Measurements from ENCODE around the gene ZBTB7C.

ZBTB7C gene

GRCh38 chr18:48360376-48361021 lies 48.7 kb downstream of the ZBTB7C start:
- H3K4me1 ChIP-seq (ENCODE audit: insufficient read depth, low read length): no peaks in the 10 kb centered on the region
- H3K9me3 ChIP-seq (ENCODE audit: low read length): no peaks in the 10 kb centered on the region
- H3K27ac ChIP-seq (ENCODE audit: low read depth, low read length): no peak overlapping the region
- no peaks in the 10 kb centered on the region for H3K27me3 ChIP-seq (ENCODE audit: control insufficient read depth in 1 of 2, insufficient read depth in 2 of 2, low read length in 2 of 2)
- no peak overlapping the region for H3K9ac ChIP-seq (ENCODE audit: low read length)
- no peak overlapping the region for H3K4me3 ChIP-seq (ENCODE audit: low read depth in 1 of 2, low read length in 2 of 2)
- no peaks in the 10 kb centered on the region for H3K36me3 ChIP-seq (ENCODE audit: insufficient read depth, low read length)

DNA sequence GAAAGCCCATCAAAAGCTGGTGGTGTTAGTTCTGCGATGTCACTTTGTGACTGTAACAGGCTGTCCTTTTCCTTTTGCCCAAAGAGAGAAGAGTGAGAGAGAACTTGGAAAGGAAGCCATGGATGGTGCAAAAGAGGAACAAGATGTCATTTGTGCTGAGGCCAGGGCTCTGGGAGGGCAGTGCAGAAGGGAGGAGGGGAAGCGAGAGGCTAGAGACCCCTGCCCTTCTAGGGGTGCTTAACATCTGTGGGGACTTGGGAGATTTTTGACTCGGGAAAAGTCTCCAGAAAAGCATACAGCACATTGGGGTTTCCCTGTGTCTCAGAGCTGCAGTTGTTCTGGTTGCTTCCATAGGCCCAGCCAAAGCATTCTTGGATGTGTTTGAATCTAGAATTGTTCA lies 49.6 kb downstream of the ZBTB7C start:
- H3K9ac ChIP-seq (ENCODE audit: low read length): no peak overlapping the region

DNA sequence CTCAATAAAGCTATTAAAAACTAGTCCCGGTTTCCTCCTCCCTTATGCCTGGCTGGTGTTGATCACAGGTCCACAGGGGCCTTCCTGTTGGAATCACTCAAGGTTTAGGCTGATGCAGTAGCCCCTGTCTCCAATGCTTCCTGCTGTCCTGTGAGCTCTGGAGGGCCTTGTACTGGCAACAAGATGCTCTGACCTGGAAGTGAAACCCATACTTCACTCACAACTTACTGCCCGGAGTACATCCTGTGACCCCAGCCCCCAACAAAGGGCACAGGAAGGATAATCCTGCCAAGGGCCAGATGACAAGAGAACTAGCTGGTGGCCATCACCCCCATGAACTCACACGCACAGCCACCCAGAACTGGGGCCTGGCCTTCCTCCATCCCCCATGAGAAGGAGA lies 50.3 kb downstream of the ZBTB7C start:
- Histone ChIP-seq H3K9me3 (ENCODE audit: low read length) (no peaks in the 10 kb centered on the region), H3K27me3 (ENCODE audit: control insufficient read depth in 1 of 2, insufficient read depth in 2 of 2, low read length in 2 of 2) (no peaks in the 10 kb centered on the region), H3K27ac (ENCODE audit: low read depth, low read length) (no peak overlapping the region), H3K9ac (ENCODE audit: low read length) (no peak overlapping the region), H3K36me3 (ENCODE audit: insufficient read depth, low read length) (no peaks in the 10 kb centered on the region), H3K4me1 (ENCODE audit: insufficient read depth, low read length) (no peaks in the 10 kb centered on the region), H3K4me3 (ENCODE audit: low read depth in 1 of 2, low read length in 2 of 2) (no peak overlapping the region)

More for the DNA sequence above, 49.6 kb downstream of the ZBTB7C start:
- Histone ChIP-seq H3K27ac (ENCODE audit: low read depth, low read length) (no peak overlapping the region), H3K4me1 (ENCODE audit: insufficient read depth, low read length) (no peaks in the 10 kb centered on the region), H3K4me3 (ENCODE audit: low read depth in 1 of 2, low read length in 2 of 2) (no peak overlapping the region), H3K27me3 (ENCODE audit: control insufficient read depth in 1 of 2, insufficient read depth in 2 of 2, low read length in 2 of 2) (no peaks in the 10 kb centered on the region), H3K36me3 (ENCODE audit: insufficient read depth, low read length) (no peaks in the 10 kb centered on the region), H3K9me3 (ENCODE audit: low read length) (no peaks in the 10 kb centered on the region)

DNA sequence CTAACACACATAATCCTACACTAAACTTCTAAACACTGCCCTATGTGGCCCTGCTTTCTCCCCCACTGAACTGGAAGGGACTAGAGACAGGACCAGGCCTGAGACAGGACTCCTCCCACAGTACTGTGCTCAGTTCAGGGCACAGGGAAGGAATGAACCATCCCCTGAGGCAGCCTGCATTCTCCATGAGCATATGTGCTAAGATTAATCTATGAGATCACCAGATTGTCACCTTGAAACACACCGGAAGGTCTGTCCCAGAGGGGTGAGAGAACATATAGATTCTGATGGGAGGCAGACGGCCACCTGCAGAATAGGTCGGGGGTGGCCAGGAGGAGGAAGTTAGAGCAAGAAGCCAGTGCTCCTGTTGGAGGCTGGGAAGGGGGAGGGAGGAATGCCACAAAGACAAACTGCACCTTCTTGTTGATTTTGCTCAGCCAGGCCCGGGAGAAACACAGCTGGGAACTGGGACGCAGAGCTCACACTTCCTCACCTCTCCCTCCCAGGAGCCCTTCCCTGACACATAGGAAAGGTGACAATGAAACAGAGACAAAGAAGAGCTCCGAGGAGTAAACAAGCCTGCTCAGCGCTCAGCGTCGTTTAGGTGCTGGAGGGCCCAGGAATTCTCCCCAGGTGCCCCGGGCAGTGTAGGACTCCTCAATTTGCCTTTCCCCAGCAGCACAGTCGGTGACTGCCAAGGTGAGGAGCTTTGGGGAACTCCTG lies 52.1 kb downstream of the ZBTB7C start:
- Histone ChIP-seq H3K4me1 (ENCODE audit: insufficient read depth, low read length) (no peaks in the 10 kb centered on the region), H3K9me3 (ENCODE audit: low read length) (no peaks in the 10 kb centered on the region), H3K9ac (ENCODE audit: low read length) (no peak overlapping the region), H3K4me3 (ENCODE audit: low read depth in 1 of 2, low read length in 2 of 2) (no peak overlapping the region), H3K27me3 (ENCODE audit: control insufficient read depth in 1 of 2, insufficient read depth in 2 of 2, low read length in 2 of 2) (no peaks in the 10 kb centered on the region), H3K36me3 (ENCODE audit: insufficient read depth, low read length) (no peaks in the 10 kb centered on the region), H3K27ac (ENCODE audit: low read depth, low read length) (no peak overlapping the region)

DNA sequence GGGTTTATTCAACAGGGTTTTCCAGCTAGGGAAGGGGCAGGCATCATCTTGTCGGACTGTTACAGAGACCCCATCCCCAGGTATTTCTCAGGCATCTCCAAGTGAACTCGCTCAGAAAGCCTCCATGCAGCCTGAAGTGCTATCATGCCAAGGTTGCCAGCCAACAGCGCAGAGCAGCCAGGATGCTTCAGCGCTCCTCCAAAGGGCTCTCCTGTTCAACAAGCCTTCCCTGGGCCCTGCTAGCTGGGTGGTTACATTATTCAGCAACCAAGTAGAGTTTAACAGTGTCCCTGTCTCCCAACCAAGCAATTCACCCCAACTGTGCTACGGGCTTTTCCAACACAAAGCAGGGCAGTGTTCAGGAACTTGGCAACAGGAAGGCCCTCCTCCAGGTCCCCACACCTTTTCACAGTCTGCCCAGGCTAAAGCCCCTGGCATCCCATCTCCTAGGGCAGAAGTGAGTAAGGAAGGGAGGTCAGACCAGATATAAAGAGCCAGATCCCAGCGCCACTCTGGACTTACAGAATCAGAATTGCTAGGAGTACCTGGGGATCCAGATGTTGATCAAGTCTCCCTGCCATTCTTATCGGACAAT lies 52.9 kb downstream of the ZBTB7C start:
- Histone ChIP-seq H3K9ac (ENCODE audit: low read length) (no peak overlapping the region), H3K9me3 (ENCODE audit: low read length) (no peaks in the 10 kb centered on the region), H3K4me3 (ENCODE audit: low read depth in 1 of 2, low read length in 2 of 2) (no peak overlapping the region), H3K36me3 (ENCODE audit: insufficient read depth, low read length) (no peaks in the 10 kb centered on the region), H3K4me1 (ENCODE audit: insufficient read depth, low read length) (no peaks in the 10 kb centered on the region), H3K27me3 (ENCODE audit: control insufficient read depth in 1 of 2, insufficient read depth in 2 of 2, low read length in 2 of 2) (no peaks in the 10 kb centered on the region), H3K27ac (ENCODE audit: low read depth, low read length) (no peak overlapping the region)

- no peak overlapping the region for H3K4me3 ChIP-seq (ENCODE audit: low read depth in 1 of 2, low read length in 2 of 2)
- H3K27ac ChIP-seq (ENCODE audit: low read depth, low read length): no peak overlapping the region
- H3K27me3 ChIP-seq (ENCODE audit: control insufficient read depth in 1 of 2, insufficient read depth in 2 of 2, low read length in 2 of 2): no peaks in the 10 kb centered on the region
- H3K4me1 ChIP-seq (ENCODE audit: insufficient read depth, low read length): no peaks in the 10 kb centered on the region
- H3K9me3 ChIP-seq (ENCODE audit: low read length): no peaks in the 10 kb centered on the region
- H3K36me3 ChIP-seq (ENCODE audit: insufficient read depth, low read length): no peaks in the 10 kb centered on the region
- no peak overlapping the region for H3K9ac ChIP-seq (ENCODE audit: low read length)
Observed at GRCh38 chr18:48355276-48356115, 53.7 kb downstream of the ZBTB7C start.

GRCh38 chr18:48354746-48355260 lies 54.4 kb downstream of the ZBTB7C start:
- Histone ChIP-seq H3K9ac (ENCODE audit: low read length) (no peak overlapping the region), H3K27me3 (ENCODE audit: control insufficient read depth in 1 of 2, insufficient read depth in 2 of 2, low read length in 2 of 2) (no peaks in the 10 kb centered on the region), H3K4me3 (ENCODE audit: low read depth in 1 of 2, low read length in 2 of 2) (no peak overlapping the region), H3K27ac (ENCODE audit: low read depth, low read length) (no peak overlapping the region), H3K36me3 (ENCODE audit: insufficient read depth, low read length) (no peaks in the 10 kb centered on the region), H3K9me3 (ENCODE audit: low read length) (no peaks in the 10 kb centered on the region), H3K4me1 (ENCODE audit: insufficient read depth, low read length) (no peaks in the 10 kb centered on the region)

DNA sequence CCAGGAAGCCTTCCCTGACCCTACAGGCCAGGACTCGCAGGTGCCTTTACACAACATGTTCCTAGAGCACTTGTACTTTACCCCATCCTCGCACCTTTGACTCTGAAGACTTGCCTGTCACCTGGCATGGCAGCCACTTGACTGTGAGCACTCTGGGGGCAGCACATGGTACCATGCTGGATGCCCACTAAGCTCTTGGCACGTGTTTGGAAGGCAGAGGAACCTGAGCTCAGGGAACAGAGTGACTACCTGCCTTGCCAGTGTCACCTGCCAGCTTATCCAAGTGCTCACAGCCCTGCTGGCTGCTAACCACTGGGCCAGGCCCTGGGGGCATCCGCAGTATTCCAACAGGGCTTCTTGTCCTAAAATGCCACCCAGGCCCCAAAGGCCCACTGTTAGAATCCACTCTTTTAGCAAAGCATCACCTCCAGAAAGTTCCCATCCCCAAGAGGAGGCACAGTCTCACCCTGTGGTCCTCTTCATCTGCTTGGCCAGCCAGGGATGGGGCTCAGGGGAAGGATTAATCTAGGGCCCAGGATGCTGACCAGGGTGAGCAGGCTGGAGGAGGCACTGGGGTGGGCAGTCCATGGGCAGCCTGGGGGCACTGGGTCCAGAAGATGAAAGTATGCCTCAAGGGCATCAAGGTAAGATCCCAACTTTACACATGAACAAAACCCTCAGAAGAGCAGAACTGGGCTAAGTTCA lies 57.0 kb downstream of the ZBTB7C start:
- no peak overlapping the region for H3K4me3 ChIP-seq (ENCODE audit: low read depth in 1 of 2, low read length in 2 of 2)
- no peak overlapping the region for H3K9ac ChIP-seq (ENCODE audit: low read length)
- H3K9me3 ChIP-seq (ENCODE audit: low read length): no peaks in the 10 kb centered on the region
- no peaks in the 10 kb centered on the region for H3K4me1 ChIP-seq (ENCODE audit: insufficient read depth, low read length)
- no peaks in the 10 kb centered on the region for H3K27me3 ChIP-seq (ENCODE audit: control insufficient read depth in 1 of 2, insufficient read depth in 2 of 2, low read length in 2 of 2)
- H3K27ac ChIP-seq (ENCODE audit: low read depth, low read length): no peak overlapping the region
- no peaks in the 10 kb centered on the region for H3K36me3 ChIP-seq (ENCODE audit: insufficient read depth, low read length)

DNA sequence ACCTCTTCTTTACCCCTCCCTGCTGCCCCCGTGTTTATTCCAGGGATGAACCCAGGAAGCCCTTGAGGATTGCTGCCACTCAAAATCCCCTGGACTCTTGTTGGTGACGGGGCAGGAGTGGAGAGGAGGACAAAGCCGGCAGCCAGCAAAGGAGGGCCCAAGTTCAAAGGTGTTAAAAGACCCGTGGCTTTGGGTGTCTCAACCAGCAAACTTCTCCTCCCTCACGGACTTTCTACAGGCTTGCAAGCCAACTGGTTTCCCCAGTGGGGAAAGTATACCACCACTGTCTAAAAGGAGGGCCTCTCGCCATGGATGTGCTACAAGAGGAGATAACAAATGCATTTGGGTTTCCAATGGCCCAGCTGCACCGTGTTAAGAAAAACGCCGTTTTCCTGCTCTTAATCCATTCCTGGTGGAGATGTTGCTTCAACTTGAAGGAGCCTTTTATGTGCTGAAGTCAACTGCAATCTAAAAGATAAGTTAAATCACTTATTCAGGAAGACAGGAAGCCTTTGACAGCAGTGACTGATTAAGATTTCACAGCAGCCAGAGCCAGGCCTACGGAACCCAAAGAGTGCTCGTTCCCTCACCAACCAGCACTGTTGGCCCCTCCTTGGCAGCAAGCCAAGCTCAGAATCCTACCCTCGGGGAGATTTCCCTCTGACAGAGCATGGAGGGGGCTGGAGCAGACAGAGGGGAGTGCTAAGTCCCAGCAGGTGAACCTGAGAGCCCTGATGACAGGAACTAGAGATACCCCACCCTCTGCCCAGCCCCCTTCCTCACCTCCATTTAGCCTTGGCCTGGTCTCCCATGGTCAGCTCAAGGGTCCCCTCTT lies 57.8 kb downstream of the ZBTB7C start:
- Histone ChIP-seq H3K27me3 (ENCODE audit: control insufficient read depth in 1 of 2, insufficient read depth in 2 of 2, low read length in 2 of 2) (no peaks in the 10 kb centered on the region), H3K36me3 (ENCODE audit: insufficient read depth, low read length) (no peaks in the 10 kb centered on the region), H3K9me3 (ENCODE audit: low read length) (no peaks in the 10 kb centered on the region), H3K9ac (ENCODE audit: low read length) (no peak overlapping the region), H3K4me3 (ENCODE audit: low read depth in 1 of 2, low read length in 2 of 2) (no peak overlapping the region), H3K4me1 (ENCODE audit: insufficient read depth, low read length) (no peaks in the 10 kb centered on the region), H3K27ac (ENCODE audit: low read depth, low read length) (no peak overlapping the region)

DNA sequence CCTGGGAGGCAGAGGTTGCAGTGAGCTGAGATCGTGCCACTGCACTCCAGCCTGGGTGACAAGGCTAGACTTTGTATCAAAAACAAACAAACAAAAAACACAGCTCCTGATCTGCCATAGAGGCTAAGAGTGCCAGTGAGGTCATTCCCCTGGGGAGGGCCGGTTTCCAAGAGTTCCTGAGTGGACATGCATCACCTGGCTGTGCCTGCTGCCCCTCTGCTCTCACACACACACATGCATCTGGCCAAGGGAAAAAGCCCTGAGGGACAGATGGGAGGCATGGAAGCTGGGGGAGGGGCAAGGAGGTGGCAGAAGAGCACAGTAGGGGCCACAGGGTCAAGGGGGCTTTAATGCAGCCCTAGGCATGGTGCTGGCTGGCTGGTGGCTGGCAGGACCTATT lies 60.4 kb downstream of the ZBTB7C start:
- no peaks in the 10 kb centered on the region for H3K4me1 ChIP-seq (ENCODE audit: insufficient read depth, low read length)
- H3K27ac ChIP-seq (ENCODE audit: low read depth, low read length): no peak overlapping the region
- H3K9ac ChIP-seq (ENCODE audit: low read length): no peak overlapping the region
- no peaks in the 10 kb centered on the region for H3K27me3 ChIP-seq (ENCODE audit: control insufficient read depth in 1 of 2, insufficient read depth in 2 of 2, low read length in 2 of 2)
- H3K36me3 ChIP-seq (ENCODE audit: insufficient read depth, low read length): no peaks in the 10 kb centered on the region
- no peaks in the 10 kb centered on the region for H3K9me3 ChIP-seq (ENCODE audit: low read length)
- H3K4me3 ChIP-seq (ENCODE audit: low read depth in 1 of 2, low read length in 2 of 2): no peak overlapping the region
